K562 (cell line): Measurements from ENCODE around the gene GPR183. TPM values are rescaled to one million over a fixed set of nuclear protein-coding genes. Genes with fewer than 3 reads are reported as not detected.

Experiments used
- ATAC-seq: fragments of 200-7000 bp; cut with Tn5 transposase; 3 replicates; pipeline ENCODE4 v1.9.1; 2020; ENCODE audit warnings: moderate library complexity
- BruUV-seq: library from RNA; stranded (reverse); fragments of 400-500 nt; replicated peaks from 2 replicates; lab custom pipeline; 2021; lab: Mats Ljungman, UMichigan
- CTCF ChIA-PET: fragments of 300-600 bp; formaldehyde crosslinking; extraction: SDS; loops from one replicate; lab custom pipeline; 2021; ENCODE audit warnings: low intra/inter-chr PET ratio; lab: Yijun Ruan, JAX
- POLR2A ChIA-PET: fragments of 300-600, 350-650 bp; sonication (Branson Sonifier 250); formaldehyde crosslinking; extraction: SDS; loops from one replicate; lab custom pipeline; 2021; ENCODE audit warnings: antibody characterized with exemption, inconsistent platforms; lab: Yijun Ruan, JAX
- DNase-seq, 4 experiments: peaks; one replicate each; pipeline versions ENCODE4 v3.0.0 to v3.0.0-alpha.2; 2011 to 2018; ENCODE audit warnings: low spot score in 3 of 4, mixed read lengths in 3 of 4; ENCODE audit errors: extremely low read depth in 1 of 4
- FAIRE-seq: peaks from 2 replicates; lab custom pipeline; 2011; peaks lifted over from hg19 to GRCh38; lab: Jason Lieb, UNC
- H2AFZ ChIP-seq: 2 replicates; pipeline ENCODE4 v1.6.0; 2011; ENCODE audit warnings: low read depth, low read length, control low read depth, inconsistent platforms
- H3K27ac ChIP-seq: fragments of 200-600 bp; 3 replicates; pipeline ENCODE4 v1.8.0; 2011; ENCODE audit warnings: low read depth, mild to moderate bottlenecking, control low read depth, inconsistent platforms, low read length, moderate library complexity, mixed read lengths; ENCODE audit errors: extremely low read depth
- H3K27me3 ChIP-seq, 2 experiments: fragments of 300-600 bp in 1 of 2; 2 replicates in 1 of 2; 3 replicates in 1 of 2; pipeline versions ENCODE4 v1.6.0 to v1.8.0; 2011; ENCODE audit warnings: inconsistent platforms in 2 of 2, low read length in 2 of 2, mild to moderate bottlenecking in 1 of 2, mixed read lengths in 1 of 2, moderate library complexity in 1 of 2; ENCODE audit not compliant: control insufficient read depth in 2 of 2, insufficient read depth in 2 of 2
- H3K36me3 ChIP-seq: fragments of 300-600 bp; 3 replicates; pipeline ENCODE4 v1.8.0; 2011; ENCODE audit warnings: mild to moderate bottlenecking, low read length, inconsistent platforms; ENCODE audit not compliant: control insufficient read depth, insufficient read depth
- H3K4me1 ChIP-seq, 2 experiments: fragments of 200-600 bp in 1 of 2; replicated peaks in 1 of 2; 2 replicates in 1 of 2; 3 replicates in 1 of 2; pipeline versions ENCODE4 v1.5.1 to v1.8.0; 2011; ENCODE audit warnings: inconsistent platforms in 2 of 2, low read length in 2 of 2, mild to moderate bottlenecking in 1 of 2, mixed read lengths in 1 of 2, moderate library complexity in 1 of 2; ENCODE audit not compliant: control insufficient read depth in 2 of 2, insufficient read depth in 2 of 2
- H3K4me2 ChIP-seq: 2 replicates; pipeline ENCODE4 v1.6.1; 2011; ENCODE audit warnings: low read length, control low read depth, inconsistent platforms, mixed read lengths; ENCODE audit not compliant: insufficient read depth
- H3K4me3 ChIP-seq: fragments of 200-600 bp; sonication (generic), shearing (Covaris generic); 2 replicates; pipeline ENCODE4 v1.5.1; 2016; ENCODE audit warnings: control low read depth, inconsistent platforms
- H3K79me2 ChIP-seq: fragments of 200-600 bp; 3 replicates; pipeline ENCODE4 v1.8.0; 2011; ENCODE audit warnings: low read length, inconsistent platforms; ENCODE audit not compliant: control insufficient read depth, insufficient read depth
- H3K9ac ChIP-seq, 2 experiments: 2 replicates each; pipeline versions ENCODE4 v1.6.0 to v1.6.1; 2011; ENCODE audit warnings: low read depth in 2 of 2, low read length in 2 of 2, control low read depth in 1 of 2, inconsistent platforms in 1 of 2, mild to moderate bottlenecking in 1 of 2, mixed read lengths in 1 of 2; ENCODE audit not compliant: insufficient read depth in 1 of 2
- H3K9me1 ChIP-seq: one replicate; pipeline ENCODE4 v1.6.0; 2011; ENCODE audit warnings: inconsistent platforms, mild to moderate bottlenecking, low read length, moderate library complexity; ENCODE audit not compliant: control insufficient read depth, insufficient read depth
- H3K9me3 ChIP-seq: replicated peaks from 2 replicates; pipeline ENCODE4 v1.5.1; 2011; ENCODE audit warnings: low read depth, low read length, inconsistent platforms; ENCODE audit not compliant: control insufficient read depth, insufficient read depth
- H4K20me1 ChIP-seq: replicated peaks from 2 replicates; pipeline ENCODE4 v1.6.1; 2011; ENCODE audit warnings: low read length, inconsistent platforms, mixed read lengths; ENCODE audit not compliant: control insufficient read depth, insufficient read depth
- CBX5 ChIP-seq: IDR thresholded peaks from 2 replicates; pipeline ENCODE4 v1.6.1; 2014; ENCODE audit warnings: low read depth, borderline replicate concordance
- CHAMP1 ChIP-seq: fragments of 450-650 bp; IDR thresholded peaks from 2 replicates; pipeline ENCODE4 v1.6.1; 2016; ENCODE audit warnings: mild to moderate bottlenecking
- CREB1 ChIP-seq, 2 experiments: sonication (generic) in 1 of 2; formaldehyde crosslinking in 1 of 2; IDR thresholded peaks; 2 replicates each; pipeline versions ENCODE4 v1.6.1 to v1.8.0; 2012 to 2022; ENCODE audit warnings: inconsistent platforms in 1 of 2, mild to moderate bottlenecking in 1 of 2, missing genetic modification reagents in 1 of 2, moderate library complexity in 1 of 2
- GTF2B ChIP-seq: IDR thresholded peaks from 2 replicates; pipeline ENCODE4 v1.6.1; 2011; ENCODE audit not compliant: insufficient read length; ENCODE audit errors: extremely low read depth
- NFATC3 ChIP-seq: fragments of 450-650 bp; IDR thresholded peaks from 2 replicates; pipeline ENCODE4 v1.6.1; 2017; ENCODE audit warnings: mild to moderate bottlenecking
- THAP12 ChIP-seq: fragments of 250-450 bp; sonication (Bioruptor Pico); IDR thresholded peaks from 2 replicates; pipeline ENCODE4 v1.9.0; 2021; ENCODE audit warnings: mild to moderate bottlenecking, inconsistent platforms
- ZKSCAN1 ChIP-seq: fragments of 150-350 bp; IDR thresholded peaks from 2 replicates; pipeline ENCODE4 v1.6.1; 2016; ENCODE audit warnings: low read depth, low read length
- ZNF695 ChIP-seq: fragments of 450-650 bp; formaldehyde crosslinking; IDR thresholded peaks from 2 replicates; pipeline ENCODE4 v1.4.0; 2020; ENCODE audit warnings: mild to moderate bottlenecking, moderate library complexity
- ZNF707 ChIP-seq: fragments of 250-450 bp; sonication (Bioruptor Pico); conservative IDR thresholded peaks from 2 replicates; pipeline ENCODE4 v1.8.0; 2022; ENCODE audit warnings: inconsistent platforms, mild to moderate bottlenecking, moderate library complexity
- WGBS: fragments of 100-300 bp; shearing (Covaris generic); methylation state at CpG from one replicate; pipeline ENCODE4 v1.1.6; 2016; ENCODE audit warnings: low coverage, mixed read lengths; ENCODE audit not compliant: insufficient coverage; ENCODE audit errors: missing lambda C conversion rate; 5-methylcytosine and 5-hydroxymethylcytosine counted together
- in situ Hi-C: fragments of 300-500 bp; cut with MboI; formaldehyde crosslinking; loops from 4 replicates; pipeline ENCODE4 v1.15.0; 2018; ENCODE audit warnings: inconsistent platforms, mixed read lengths
- intact Hi-C: fragments of 100-400 bp; cut with micrococcal nuclease; formaldehyde crosslinking; loops from 2 replicates; pipeline ENCODE4 v1.14.2; 2022
- polyA plus RNA-seq, 8 experiments: library from polyadenylated mRNA; depleted of rRNA in 4 of 8; stranded (reverse) in 5 of 8; unstranded in 3 of 8; fragments of >200 nt; fragmentation: Nextera tagmentation in 2 of 8; fragmentation: Illumina TruSeq in 1 of 8; extraction: Ambion mirVana in 2 of 8; extraction: Trizol in 1 of 8; gene quantifications; 2 replicates each; pipeline versions ENCODE4 v1.2.1 to v1.2.3, GENCODE V29; 2011 to 2014; ENCODE audit warnings: inconsistent platforms in 1 of 8, missing spikeins in 1 of 8
- total RNA-seq, 7 experiments: library from RNA; depleted of rRNA in 6 of 7; stranded (reverse); fragments of >200 nt in 6 of 7; fragmentation: Illumina TruSeq in 2 of 7; extraction: Trizol in 2 of 7; gene quantifications; 2 replicates each; pipeline versions ENCODE4 v1.2.1 to v1.2.3, GENCODE V29; 2011 to 2021; ENCODE audit warnings: low replicate concordance in 1 of 7

Gene GPR183
- total and polyA plus RNA-seq, 9 of the 15 experiments (the other 6 are each of a cell fraction or from before 2014, with no cell fraction given) = 1.3 to 10.2 (median 3.7) TPM

- intact Hi-C loops = loop anchor here (10.0 kb wide), 2 partner anchors 418 to 588 kb away; no protein-coding TSS in a partner anchor
- no peak for TF ChIP-seq CREB1 (IDR thresholded peaks at IDR 0.05)
- TF ChIP-seq CREB1 (CRISPR knock-in tag; IDR thresholded peaks at IDR 0.05) = no peak
- TF ChIP-seq GTF2B = no peak
- no peak for TF ChIP-seq ZKSCAN1
- TF ChIP-seq CBX5 = no peak
- no peak for TF ChIP-seq ZNF695 (CRISPR knock-in tag)
- no peak for TF ChIP-seq CHAMP1
- no peak for TF ChIP-seq NFATC3
- TF ChIP-seq THAP12 (CRISPR knock-in tag) = no peak
- TF ChIP-seq ZNF707 = no peak
These were observed 43.9 kb downstream of the GPR183 start for GRCh38 chr13:99263126-99263785.

More at GRCh38 chr13:99263126-99263785, 43.9 kb downstream of the GPR183 start:
- POLR2A ChIA-PET = interaction anchor here (1.6 kb wide), 1 partner anchor 8 kb away, joined by 5 read pairs; no protein-coding TSS in a partner anchor
- Histone ChIP-seq H3K9me3 (no peaks in the 10 kb centered on the region), H3K9me1 (no peaks in the 10 kb centered on the region), H4K20me1 (no peaks in the 10 kb centered on the region), H3K9ac (no peak overlapping the region), H3K4me2 (no peak overlapping the region), H3K4me1 (peaks cover 4 to 17% of the 10 kb centered on the region in 2 experiments; a peak in 3 of 5 replicates), H3K79me2 (peaks cover 9% of the 10 kb centered on the region; the same call in 1 of the 3 replicates), H3K27me3 (no peaks in the 10 kb centered on the region), H2AFZ (no peak overlapping the region), H3K27ac (no peak overlapping the region), H3K36me3 (peaks cover 33% of the 10 kb centered on the region; the same call in 2 of the 3 replicates), H3K4me3 (no peak overlapping the region)
- DNase-seq (no peak), FAIRE-seq (no peak), ATAC-seq (no peak)
- BruUV-seq = no TSS peak
- in situ Hi-C loops = no loop called here
- 94% methylated on average over 7 of the region's 7 CpGs for WGBS
- CTCF ChIA-PET = no interaction called here
